Measurements from ENCODE around the gene PRDM8. TPM values are rescaled to one million over a fixed set of nuclear protein-coding genes. Genes with fewer than 3 reads are reported as not detected.

PRDM8 gene
- total RNA-seq (1 to 10 TPM in 2 of 4 donors, under 1 TPM in 2; 0.63 to 1.3 (median 0.98) TPM), polyA plus RNA-seq (0.75 TPM)
- long read RNA-seq, donor 1, result 0 reads
- long read RNA-seq, donor 2, result 0 reads
- long read RNA-seq, donor 3, result 0 reads
- long read RNA-seq, donor 4, partial matches to known transcripts, result 0 of 2 reads
- long read RNA-seq, donor 4, other reads (novel, unspliced or antisense), result 2 of 2 reads

DNA sequence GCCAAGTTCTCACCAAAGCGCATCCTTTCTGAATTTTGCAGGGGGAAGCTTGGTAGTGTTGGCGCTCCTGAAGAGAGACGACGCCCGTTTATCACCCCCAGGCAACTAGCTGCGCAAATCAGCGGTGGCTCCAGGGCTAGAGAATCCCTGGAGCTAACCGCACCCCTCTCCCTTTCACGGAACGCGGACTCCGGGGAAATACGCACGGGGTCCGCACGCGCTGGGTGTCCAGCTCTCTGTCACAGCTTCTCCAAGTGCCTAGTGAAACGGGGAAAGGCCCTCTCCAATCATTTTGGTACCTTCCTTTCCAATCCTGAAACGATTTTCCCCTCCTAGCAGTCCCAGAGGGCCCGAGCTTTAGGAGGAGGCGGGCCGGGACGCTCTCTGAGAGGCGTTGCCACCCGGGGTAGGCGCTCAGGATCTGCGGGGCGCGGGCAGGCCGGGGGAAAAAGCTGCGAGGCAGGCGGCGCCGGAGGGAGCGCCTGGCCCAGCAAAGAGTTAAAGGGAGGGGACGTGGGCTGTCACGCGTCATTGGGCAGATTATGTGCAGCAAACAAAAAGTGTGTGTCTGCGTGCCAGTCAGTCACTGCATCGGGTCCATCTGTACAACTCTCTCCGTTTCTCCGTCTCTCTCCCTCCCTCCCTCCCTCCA lies at the start of gene PRDM8:
Gene PRDM8 (plus strand): TSS at position 582 of the 652 bp plus-strand sequence. CDS start 2,578 bp downstream, outside the sequence.
- no peaks in the 10 kb centered on the region for H3K9me3 ChIP-seq (ENCODE audit: control insufficient read depth, low read length)
- peak within 1 kb of the TSS; percentile 49 for H3K4me3 ChIP-seq (ENCODE audit: low read length)
- ATAC-seq (peak in 1 of 2 donors; percentile 22), DNase-seq (peak; percentile 25 to 63 (median 61))
- no peak within 1 kb of the TSS for H3K27ac ChIP-seq (ENCODE audit: low read length)
- H3K27me3 ChIP-seq (ENCODE audit: control insufficient read depth, insufficient read depth), result peaks cover 2% of the 10 kb centered on the region
- 15% methylated on average over 42 of the region's 42 CpGs for WGBS
- no peaks in the 10 kb centered on the region for H3K4me1 ChIP-seq (ENCODE audit: control insufficient read depth, insufficient read depth, low read length)
- intact Hi-C loops (cut with DNase I), result no loop called here

DNA sequence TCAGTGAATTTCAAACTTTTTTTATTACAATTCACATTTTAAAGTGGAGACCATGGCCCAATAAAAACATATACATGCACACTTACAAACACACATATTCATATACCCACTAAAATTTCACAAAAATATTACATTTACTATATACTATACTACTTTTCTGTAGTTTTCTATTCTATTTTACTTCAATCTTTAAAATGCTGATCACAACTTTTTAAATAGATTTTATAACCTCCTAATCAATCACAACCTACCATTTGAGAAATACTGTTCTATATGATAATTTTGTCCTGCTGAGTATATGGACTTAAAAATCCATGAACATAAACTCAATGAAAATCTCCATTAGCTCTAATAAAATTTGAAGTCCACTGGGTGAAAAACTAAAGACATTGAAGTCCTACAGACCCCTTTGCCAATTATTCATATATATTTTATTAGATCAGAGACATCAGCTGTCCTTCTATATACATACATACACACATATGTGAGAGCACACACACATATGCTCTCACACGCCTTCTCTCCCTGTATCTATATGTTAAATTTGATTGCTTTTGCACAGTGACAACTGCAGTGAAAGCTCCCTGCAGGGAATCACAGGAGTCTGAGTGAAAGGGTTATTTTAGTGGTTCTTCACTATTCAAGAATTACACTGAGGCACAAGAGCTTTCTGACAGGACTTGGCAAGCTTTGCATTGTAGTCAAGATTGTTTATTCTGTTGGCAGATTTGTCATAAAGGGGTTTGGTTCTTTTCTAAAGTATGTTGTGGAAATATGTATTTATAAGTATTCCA lies 46.7 kb upstream of the PRDM8 start:
- no peak for DNase-seq
- WGBS, result 84% methylated on average over 1 of the region's 1 CpG
- no peak for ATAC-seq
- intact Hi-C loops (cut with DNase I), result no loop called here
- Histone ChIP-seq H3K27me3 (ENCODE audit: control insufficient read depth, insufficient read depth) (no peaks in the 10 kb centered on the region), H3K4me1 (ENCODE audit: control insufficient read depth, insufficient read depth, low read length) (no peaks in the 10 kb centered on the region), H3K9me3 (ENCODE audit: control insufficient read depth, low read length) (no peaks in the 10 kb centered on the region), H3K27ac (ENCODE audit: low read length) (no peak overlapping the region), H3K4me3 (ENCODE audit: low read length) (no peak overlapping the region)

DNA sequence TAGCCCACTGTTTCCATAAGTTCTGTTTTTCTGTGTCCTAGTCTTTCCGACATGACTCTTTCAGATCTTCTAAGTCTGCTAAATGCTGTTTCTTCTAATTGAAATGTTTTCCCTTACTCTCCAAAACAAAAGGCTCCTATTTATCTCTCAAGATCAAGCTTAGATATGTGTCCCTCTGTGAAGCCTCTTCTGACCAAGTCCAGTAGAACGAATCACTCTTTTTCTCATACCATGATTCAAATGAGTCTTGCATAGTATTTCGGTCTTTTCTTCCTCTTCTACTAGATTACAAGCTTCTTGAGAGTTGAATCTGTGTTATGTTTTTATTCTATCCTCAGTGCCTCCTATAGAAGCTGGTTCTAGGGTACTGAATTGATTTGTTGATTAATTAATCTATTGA lies 45.3 kb upstream of the PRDM8 start:
- intact Hi-C loops (cut with DNase I), result no loop called here
- no peak overlapping the region for H3K27ac ChIP-seq (ENCODE audit: low read length)
- H3K4me1 ChIP-seq (ENCODE audit: control insufficient read depth, insufficient read depth, low read length), result no peaks in the 10 kb centered on the region
- H3K4me3 ChIP-seq (ENCODE audit: low read length), result no peak overlapping the region
- no peaks in the 10 kb centered on the region for H3K27me3 ChIP-seq (ENCODE audit: control insufficient read depth, insufficient read depth)
- ATAC-seq (no peak), DNase-seq (no peak)
- 94% methylated on average over 3 of the region's 3 CpGs for WGBS
- no peaks in the 10 kb centered on the region for H3K9me3 ChIP-seq (ENCODE audit: control insufficient read depth, low read length)

DNA sequence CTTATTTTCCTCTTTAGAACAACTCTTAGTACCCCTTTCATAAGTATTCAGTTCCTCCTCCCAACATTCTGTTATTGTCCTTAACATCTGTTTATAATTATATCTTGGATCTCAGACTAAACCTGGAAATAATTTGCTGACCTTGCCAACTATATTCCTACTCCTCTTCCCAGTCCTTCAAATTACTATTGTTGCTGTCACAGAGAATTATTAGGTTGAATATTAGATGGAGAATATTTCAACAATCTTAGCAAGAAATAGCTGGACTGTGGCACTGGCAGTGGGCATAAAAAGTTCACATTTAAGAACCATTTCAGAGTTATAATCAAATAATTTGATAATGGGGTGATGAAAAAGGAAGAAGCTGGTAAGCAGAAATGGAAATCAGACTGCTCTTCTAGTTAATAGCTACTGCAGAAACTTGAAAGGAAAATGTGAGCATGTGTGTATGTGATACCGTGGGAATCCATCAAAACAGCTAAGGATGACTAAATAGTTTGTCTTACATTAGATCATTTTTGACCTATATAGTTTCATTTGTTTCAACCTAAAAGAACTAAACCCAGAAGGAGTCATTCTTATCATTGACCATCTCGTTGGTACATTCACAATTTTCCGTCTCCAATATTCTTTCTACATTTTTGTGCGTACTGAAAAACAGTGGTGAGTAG lies 43.3 kb upstream of the PRDM8 start:
- 83% methylated on average over 4 of the region's 4 CpGs for WGBS
- Histone ChIP-seq H3K27me3 (ENCODE audit: control insufficient read depth, insufficient read depth) (no peaks in the 10 kb centered on the region), H3K27ac (ENCODE audit: low read length) (no peak overlapping the region), H3K4me1 (ENCODE audit: control insufficient read depth, insufficient read depth, low read length) (no peaks in the 10 kb centered on the region), H3K4me3 (ENCODE audit: low read length) (no peak overlapping the region), H3K9me3 (ENCODE audit: control insufficient read depth, low read length) (no peaks in the 10 kb centered on the region)
- no peak for DNase-seq
- intact Hi-C loops (cut with DNase I), result no loop called here
- ATAC-seq, result no peak

DNA sequence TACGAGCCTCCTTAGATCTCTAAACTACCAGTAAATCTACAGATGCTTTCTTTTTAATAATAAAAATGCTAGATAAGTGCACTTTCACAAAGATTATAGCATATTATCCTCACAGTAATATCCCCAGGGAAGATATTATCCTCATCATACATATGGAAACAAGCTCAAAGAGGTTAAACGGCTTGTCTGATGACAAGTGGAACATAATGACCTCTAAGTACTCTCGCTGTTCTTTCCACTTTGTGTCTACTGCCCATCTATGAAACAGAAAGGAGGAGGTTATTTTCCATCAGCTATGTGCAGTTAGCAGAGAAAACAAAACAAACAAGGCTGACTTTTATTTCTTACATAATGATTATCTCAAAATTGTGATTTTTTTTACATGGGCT lies 42.8 kb upstream of the PRDM8 start:
- H3K4me3 ChIP-seq (ENCODE audit: low read length), result no peak overlapping the region
- ATAC-seq (no peak), DNase-seq (no peak)
- intact Hi-C loops (cut with DNase I), result no loop called here
- no peaks in the 10 kb centered on the region for H3K9me3 ChIP-seq (ENCODE audit: control insufficient read depth, low read length)
- H3K4me1 ChIP-seq (ENCODE audit: control insufficient read depth, insufficient read depth, low read length), result no peaks in the 10 kb centered on the region
- H3K27me3 ChIP-seq (ENCODE audit: control insufficient read depth, insufficient read depth), result no peaks in the 10 kb centered on the region
- no peak overlapping the region for H3K27ac ChIP-seq (ENCODE audit: low read length)
- 54% methylated on average over 3 of the region's 3 CpGs for WGBS

DNA sequence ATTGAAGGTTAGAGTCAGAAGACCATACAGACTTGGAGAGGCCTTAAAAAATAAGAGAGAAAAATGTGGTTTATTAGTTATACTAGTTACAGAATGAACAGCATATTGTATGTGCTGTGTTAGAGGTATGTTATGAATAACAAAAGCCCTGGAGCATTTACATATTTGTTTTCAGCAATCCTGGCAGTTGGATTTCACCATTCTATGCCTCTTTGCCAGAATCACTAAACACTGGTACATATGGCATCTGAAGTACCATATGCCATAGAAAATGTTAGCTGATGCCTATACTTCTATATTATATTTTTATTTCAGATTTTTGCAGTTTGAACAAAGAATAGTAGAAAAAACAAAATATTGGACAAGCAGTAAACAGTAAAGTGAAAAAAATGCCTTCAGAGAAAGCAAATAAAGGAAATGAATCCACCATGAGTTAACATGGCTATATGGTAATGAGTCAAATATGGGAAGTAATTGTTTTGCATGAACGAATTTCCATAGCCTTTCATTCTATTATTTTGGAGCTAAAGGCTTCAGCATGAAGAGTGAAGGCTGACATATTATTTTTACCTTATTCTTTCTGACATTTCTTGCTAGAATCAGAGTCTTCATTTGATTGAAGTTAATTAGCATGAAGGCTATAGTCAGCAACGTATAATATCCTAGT lies 41.9 kb upstream of the PRDM8 start:
- no peaks in the 10 kb centered on the region for H3K9me3 ChIP-seq (ENCODE audit: control insufficient read depth, low read length)
- no peaks in the 10 kb centered on the region for H3K27me3 ChIP-seq (ENCODE audit: control insufficient read depth, insufficient read depth)
- DNase-seq (no peak), ATAC-seq (no peak)
- 73% methylated on average over 2 of the region's 2 CpGs for WGBS
- H3K4me3 ChIP-seq (ENCODE audit: low read length), result no peak overlapping the region
- intact Hi-C loops (cut with DNase I), result no loop called here
- H3K4me1 ChIP-seq (ENCODE audit: control insufficient read depth, insufficient read depth, low read length), result no peaks in the 10 kb centered on the region
- H3K27ac ChIP-seq (ENCODE audit: low read length), result no peak overlapping the region

DNA sequence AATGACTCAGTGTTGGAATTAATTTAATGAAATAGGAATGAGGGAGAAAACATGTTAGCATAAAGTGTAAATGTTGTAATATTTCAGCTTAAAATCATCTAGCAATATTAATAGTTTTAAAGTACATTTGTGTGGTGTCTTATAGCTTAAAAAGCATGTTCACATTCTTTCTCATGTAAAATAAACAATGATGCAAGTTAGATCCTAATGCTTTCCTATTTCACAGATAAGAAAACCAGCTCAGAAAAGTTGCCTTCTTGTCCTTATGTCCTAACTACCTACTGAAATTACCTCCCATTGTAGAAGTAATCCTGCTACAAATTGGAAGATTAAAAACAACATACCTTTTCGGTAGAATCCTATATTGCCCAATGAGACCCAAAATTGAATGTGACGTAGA lies 40.9 kb upstream of the PRDM8 start:
- no peak for ATAC-seq
- no peaks in the 10 kb centered on the region for H3K9me3 ChIP-seq (ENCODE audit: control insufficient read depth, low read length)
- WGBS, result 93% methylated on average over 2 of the region's 2 CpGs

DNA sequence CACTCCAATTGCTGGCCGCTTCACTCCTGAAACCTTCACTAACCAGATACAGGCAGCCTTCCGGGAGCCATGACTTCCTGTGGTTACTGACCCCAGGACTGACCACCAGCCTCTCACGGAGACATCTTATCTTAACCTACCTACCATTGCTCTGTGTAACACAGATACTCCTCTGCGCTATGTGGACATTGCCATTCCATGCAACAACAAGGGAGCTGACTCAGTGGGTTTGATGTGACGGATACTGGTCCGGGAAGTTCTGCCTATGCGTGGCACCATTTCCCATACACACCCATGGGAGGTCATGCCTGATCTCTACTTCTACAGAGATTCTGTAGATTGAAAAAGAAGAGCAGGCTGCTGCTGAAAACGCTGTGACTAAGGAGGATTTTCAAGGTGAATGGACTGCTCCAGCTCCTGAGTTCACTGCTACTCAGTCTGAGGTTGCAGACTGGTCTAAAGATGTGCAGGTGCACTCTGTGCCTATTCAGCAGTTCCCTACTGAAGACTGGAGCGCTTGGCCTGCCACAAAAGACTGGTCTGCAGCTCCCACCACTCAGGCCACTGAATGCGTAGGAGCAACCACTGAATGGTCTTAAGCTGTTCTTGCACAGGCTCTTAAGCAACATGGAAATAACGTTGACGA lies 35.8 kb upstream of the PRDM8 start:
- no peak overlapping the region for H3K27ac ChIP-seq (ENCODE audit: low read length)
- DNase-seq (no peak), ATAC-seq (no peak)
- H3K27me3 ChIP-seq (ENCODE audit: control insufficient read depth, insufficient read depth), result no peaks in the 10 kb centered on the region
- H3K4me1 ChIP-seq (ENCODE audit: control insufficient read depth, insufficient read depth, low read length), result no peaks in the 10 kb centered on the region
- H3K4me3 ChIP-seq (ENCODE audit: low read length), result no peak overlapping the region
- WGBS, result 88% methylated on average over 12 of the region's 12 CpGs
- H3K9me3 ChIP-seq (ENCODE audit: control insufficient read depth, low read length), result no peaks in the 10 kb centered on the region
- intact Hi-C loops (cut with DNase I), result no loop called here

More for the DNA sequence above, 40.9 kb upstream of the PRDM8 start:
- Histone ChIP-seq H3K27me3 (ENCODE audit: control insufficient read depth, insufficient read depth) (no peaks in the 10 kb centered on the region), H3K4me1 (ENCODE audit: control insufficient read depth, insufficient read depth, low read length) (no peaks in the 10 kb centered on the region), H3K27ac (ENCODE audit: low read length) (no peak overlapping the region), H3K4me3 (ENCODE audit: low read length) (no peak overlapping the region)
- no peak for DNase-seq
- intact Hi-C loops (cut with DNase I), result no loop called here

DNA sequence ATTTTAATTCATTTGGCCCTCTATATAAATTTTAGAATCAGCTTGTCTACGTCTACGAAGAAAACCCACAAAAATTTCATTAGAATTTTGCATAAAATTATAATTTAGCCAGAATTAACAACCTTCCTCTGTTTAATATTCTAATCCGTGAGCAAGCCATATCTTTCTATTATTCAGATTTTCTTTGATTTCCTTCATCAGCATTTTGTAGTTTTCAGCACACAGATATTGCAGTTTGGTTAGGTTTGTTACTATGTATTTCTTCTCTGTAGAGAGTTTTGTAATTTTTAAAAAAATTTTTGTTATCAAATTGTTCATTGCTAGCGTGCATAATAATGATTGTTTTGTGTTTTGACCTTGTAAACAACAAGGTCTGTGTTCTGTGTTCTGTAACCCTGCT lies 34.9 kb upstream of the PRDM8 start:
- no peaks in the 10 kb centered on the region for H3K4me1 ChIP-seq (ENCODE audit: control insufficient read depth, insufficient read depth, low read length)
- intact Hi-C loops (cut with DNase I), result no loop called here
- ATAC-seq (no peak), DNase-seq (no peak)
- no peak overlapping the region for H3K4me3 ChIP-seq (ENCODE audit: low read length)
- H3K27ac ChIP-seq (ENCODE audit: low read length), result no peak overlapping the region
- 87% methylated on average over 4 of the region's 4 CpGs for WGBS
- no peaks in the 10 kb centered on the region for H3K27me3 ChIP-seq (ENCODE audit: control insufficient read depth, insufficient read depth)
- H3K9me3 ChIP-seq (ENCODE audit: control insufficient read depth, low read length), result no peaks in the 10 kb centered on the region

DNA sequence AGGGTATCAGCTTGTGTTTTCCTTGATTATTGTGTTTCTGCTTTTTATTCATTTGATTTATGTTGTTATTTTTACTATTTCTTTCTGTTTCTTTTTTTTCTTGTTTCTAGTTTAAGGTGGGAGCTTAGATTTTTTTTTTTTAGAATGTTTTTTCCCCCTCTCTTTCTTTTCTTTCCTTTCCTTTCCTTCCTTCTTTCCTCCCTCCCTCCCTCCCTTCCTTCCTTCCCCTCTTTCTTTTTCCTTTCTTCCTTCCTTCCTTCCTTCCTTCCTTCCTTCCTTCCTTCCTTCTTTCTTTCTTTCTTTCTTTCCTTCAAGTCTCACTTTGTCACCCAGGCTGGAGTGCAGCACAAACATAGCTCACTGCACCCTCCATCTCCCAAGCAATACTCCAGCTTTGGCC lies 31.4 kb upstream of the PRDM8 start:
- no peak overlapping the region for H3K4me3 ChIP-seq (ENCODE audit: low read length)
- H3K27ac ChIP-seq (ENCODE audit: low read length), result no peak overlapping the region
- ATAC-seq (no peak), DNase-seq (no peak)
- no peaks in the 10 kb centered on the region for H3K4me1 ChIP-seq (ENCODE audit: control insufficient read depth, insufficient read depth, low read length)
- H3K9me3 ChIP-seq (ENCODE audit: control insufficient read depth, low read length), result no peaks in the 10 kb centered on the region
- intact Hi-C loops (cut with DNase I), result no loop called here
- H3K27me3 ChIP-seq (ENCODE audit: control insufficient read depth, insufficient read depth), result no peaks in the 10 kb centered on the region

Measured in right cardiac atrium (tissue), 5 donors.